HG03064 (cell line): ENCODE measurements around the gene MMP23B.
"Not testable (repeated sequence)": the region's sequence is repeated elsewhere in the genome, so short reads cannot be mapped to it uniquely, and the experiment has no call there.

Source experiments
- ATAC-seq: cut with Tn5 transposase; IDR thresholded peaks from one replicate; pipeline ENCODE4 v1.9.1; 2021; ENCODE audit warnings: low read depth; ENCODE audit not compliant: unreplicated experiment

Gene MMP23B

DNA sequence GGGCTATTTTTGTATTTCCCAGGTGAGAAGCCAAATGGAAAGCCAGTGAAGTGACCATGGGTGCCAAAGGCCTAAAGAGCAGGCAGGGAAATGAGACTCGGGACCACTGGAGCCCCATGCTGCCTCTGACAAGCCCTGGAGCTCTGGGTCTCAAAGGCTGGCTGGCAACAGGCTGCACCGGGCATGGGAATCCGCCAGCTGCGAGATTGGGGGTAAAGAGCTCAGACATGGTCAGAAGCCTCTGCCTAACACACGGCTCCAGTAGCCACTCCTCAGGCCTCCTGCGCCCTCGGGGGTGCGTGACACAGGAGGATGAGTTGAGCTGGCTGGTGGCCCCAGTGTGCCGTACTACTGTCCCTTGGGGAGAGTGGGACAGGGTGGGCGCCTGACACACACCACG is 32.3 kb downstream of the MMP23B start:
- not testable (repeated sequence) for ATAC-seq

- no peak for ATAC-seq
Observed at GRCh38 chr1:1664941-1665814, 33.2 kb downstream of the MMP23B start.

- no peak for ATAC-seq
Observed at GRCh38 chr1:1665815-1666251, 33.9 kb downstream of the MMP23B start.

DNA sequence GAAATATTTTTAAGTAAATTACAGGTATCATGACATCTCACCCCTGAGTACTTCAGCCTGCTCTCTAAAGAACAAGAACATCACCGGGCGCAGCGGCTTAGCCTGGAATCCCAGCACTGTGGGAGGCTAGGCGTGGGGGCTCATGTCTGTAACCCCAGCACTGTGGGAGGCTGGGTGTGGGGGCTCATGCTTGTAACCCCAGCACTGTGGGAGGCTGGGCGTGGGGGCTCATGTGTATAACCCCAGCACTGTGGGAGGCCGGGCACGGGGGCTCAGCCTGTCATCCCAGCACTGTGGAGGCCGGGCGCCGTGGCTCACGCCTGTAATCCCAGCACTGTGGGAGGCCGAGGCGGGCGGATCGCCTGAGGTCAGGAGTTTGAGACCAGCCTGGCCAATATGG is 34.6 kb downstream of the MMP23B start:
- no peak for ATAC-seq

DNA sequence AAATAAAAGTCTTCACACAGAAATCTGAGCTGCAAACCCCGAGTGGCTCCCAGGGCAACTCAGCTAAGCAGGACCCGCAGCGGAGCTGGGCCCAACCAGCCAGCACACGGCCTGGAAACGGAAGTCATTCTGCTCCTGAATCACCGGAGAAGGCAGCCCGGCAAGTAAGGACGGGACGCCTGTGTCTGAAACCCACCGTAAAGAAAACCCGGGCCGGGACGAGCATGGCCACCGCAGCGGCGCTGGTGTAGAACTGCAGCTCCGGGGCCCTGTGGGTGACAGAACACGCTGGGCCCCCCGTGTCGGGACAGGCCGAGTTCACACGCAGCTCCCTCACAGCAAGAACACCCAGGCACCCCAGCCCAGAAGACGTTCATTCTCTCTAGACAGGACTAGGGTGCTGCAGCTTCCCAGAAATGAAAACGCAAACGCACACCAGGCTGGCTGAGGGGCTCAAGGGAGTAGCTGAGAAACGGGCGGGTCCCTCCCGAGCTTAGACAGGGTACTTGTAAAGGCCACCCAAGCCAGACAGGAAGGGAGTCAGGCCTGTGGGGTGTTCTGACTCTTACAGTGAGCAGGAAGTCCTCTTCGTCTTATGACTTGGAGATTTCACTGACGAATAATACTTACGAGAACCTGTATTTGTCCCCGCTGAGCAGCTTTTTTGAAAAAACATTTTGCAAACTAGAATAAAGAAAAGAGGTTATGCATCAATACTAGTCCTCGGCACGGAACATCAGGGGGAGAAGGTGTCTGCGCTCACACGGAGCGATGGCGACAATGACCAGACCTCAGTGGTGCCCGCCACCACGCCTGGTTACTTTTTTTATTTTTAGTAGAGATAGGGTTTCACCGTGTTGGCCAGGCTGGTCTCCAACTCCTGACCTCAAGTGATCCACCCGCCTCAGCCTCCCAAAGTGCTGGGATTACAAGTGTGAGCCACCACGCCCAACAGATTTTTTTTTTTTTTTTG is 37.8 kb downstream of the MMP23B start:
- ATAC-seq = no peak

DNA sequence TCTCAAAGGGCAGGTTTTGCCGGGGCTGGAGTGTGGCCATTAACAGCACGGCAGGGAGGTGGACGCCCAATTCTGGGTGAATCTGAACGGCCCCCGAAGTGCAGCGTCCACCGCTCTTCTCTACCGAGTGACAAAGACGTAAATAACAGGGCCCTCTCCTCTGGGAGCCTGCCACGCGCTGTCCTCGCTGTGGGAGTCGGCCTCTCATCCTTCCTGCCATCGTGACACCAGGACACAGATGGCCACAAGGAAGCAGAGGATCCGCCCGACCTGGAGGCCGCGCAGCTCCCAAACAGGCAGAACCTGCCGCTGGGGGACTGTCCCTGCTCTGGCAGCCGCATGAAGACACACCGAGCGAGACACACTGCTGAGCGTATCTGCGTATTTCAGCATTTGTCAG is 38.9 kb downstream of the MMP23B start:
- ATAC-seq = no peak

- ATAC-seq = no peak
Observed at GRCh38 chr1:1671365-1672119, 39.6 kb downstream of the MMP23B start.

DNA sequence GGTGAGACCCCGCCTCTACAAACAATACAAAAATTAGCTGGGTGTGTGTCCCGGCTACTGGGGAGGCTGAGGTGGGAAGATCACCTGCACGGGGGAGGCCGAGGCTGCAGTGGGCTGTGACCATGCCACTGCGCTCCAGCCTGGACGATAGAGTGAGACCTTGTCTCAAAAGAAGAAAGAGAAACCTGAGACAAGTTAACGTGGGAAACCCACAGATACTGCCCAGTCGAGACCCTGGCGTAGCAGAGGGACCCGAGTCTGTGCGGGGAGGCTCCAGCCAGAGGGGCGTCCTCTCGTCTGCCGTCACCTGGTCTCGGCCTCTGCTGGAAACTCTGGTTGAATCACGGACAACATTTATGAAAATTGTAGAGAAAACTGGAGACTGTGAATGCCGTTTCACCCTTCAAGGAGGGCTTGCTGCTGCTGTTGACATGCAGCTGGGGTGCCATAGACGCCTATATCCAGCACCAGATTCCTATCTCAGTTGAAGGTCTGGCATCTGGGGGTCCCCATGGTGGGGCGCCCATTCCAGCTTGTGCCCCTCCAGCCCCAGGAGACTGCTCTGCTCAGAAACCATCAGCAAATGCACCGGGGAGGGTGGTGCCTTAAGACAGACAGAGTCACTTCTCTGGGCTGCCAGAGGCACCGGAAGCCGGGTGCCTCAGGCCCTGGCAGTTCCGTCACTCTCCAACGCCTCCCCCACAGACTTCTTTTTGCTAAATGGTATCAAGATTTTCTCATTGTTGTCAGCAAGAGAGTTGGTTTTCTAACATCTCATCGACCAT is 40.4 kb downstream of the MMP23B start:
- no peak for ATAC-seq

- ATAC-seq = not testable (repeated sequence)
Observed at GRCh38 chr1:1674806-1675205, 42.8 kb downstream of the MMP23B start.

- ATAC-seq = not testable (repeated sequence)
Observed at GRCh38 chr1:1675218-1675617, 43.2 kb downstream of the MMP23B start.

DNA sequence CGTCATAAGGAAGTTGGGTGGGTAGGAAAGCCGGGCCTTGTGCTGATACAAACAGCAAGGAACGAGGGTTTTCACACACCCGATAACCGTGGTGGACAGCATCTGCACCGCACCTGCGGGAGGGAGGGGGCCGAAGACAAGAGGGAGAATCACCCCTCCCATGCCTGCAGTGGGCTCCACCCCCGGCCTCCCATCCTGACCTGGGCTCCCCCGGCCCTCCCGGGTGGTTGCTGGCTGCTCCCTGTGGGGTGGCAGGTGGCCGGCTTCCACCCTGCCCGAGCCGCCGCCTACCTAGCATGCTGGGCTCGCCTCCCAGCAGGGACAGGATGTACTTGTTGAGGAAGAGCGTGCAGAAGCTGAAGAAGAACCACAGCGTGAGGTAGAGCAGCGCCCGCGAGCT is 44.1 kb downstream of the MMP23B start:
- not testable (repeated sequence) for ATAC-seq

- peak; percentile 58 for ATAC-seq
Observed at GRCh38 chr1:1677718-1678580, 46.0 kb downstream of the MMP23B start.

- no peak for ATAC-seq
Observed at GRCh38 chr1:1678581-1679380, 46.8 kb downstream of the MMP23B start.

DNA sequence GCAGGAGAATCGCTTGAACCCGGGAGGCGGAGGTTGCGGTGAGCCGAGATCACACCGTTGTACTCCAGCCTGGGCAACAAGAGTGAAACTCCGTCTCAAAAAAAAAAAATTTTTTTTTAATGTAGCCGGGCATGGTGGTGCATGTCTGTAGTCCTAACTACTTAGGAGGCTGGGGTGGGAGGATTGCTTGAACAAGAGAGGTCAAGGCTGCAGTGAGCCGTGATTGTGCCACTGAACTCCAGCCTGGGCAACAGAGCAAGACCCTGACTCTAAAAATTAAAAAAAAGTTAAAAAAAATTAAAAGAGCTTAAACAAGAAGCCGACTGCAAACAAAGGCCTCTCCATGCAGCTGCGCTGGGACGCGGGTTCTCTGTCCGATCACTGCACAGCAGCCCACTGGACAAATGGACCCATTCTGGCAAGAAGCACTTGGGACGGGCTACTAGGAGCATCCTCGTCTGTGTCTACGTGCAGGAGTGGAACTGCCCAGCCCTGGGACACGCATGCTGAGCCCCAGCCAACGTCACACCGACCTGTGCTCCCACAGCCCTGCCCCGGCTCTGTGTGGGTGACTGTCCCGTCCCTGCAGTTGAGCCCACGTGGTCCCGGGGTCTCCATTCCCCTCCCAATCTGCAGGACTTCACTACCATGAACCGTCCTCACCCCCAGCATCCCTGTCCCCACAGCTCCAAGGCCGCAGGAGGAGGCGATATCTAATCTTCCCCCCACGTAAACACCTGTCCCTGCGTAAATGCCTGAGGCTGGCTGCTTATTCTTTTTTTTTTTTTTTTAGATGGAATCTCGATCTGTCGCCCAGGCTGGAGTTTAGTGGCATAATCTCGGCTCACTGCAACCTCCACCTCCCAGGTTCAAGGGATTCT is 48.3 kb downstream of the MMP23B start:
- no peak for ATAC-seq

DNA sequence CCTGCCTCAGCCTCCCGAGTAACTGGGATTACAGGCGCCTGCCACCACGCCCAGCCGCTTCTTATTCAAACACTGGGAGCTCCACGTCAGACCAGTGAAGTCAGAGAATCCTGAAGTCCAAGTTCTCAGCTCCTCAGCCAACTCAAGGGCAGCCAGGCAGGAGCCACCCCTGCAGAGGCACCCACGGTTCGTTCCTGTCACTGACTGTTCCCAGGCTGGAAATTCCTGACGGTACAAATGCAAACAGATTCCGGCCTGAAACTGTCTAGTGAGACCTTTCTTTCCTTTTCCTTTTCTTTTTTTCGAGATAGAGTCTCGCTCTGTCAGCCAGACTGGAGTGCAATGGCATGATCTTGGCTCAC is 48.9 kb downstream of the MMP23B start:
- no peak for ATAC-seq

- no peak for ATAC-seq
Observed at GRCh38 chr1:1683104-1683905, 51.3 kb downstream of the MMP23B start.
